IMR-90 (cell line): Measurements from ENCODE around the gene SP140L. TPM values are rescaled to one million over a fixed set of nuclear protein-coding genes. Genes with fewer than 3 reads are reported as not detected.
"Not testable (repeated sequence)": the region's sequence is repeated elsewhere in the genome, so short reads cannot be mapped to it uniquely, and the experiment has no call there.

ENCODE experiments used
- ATAC-seq: fragments of 200-7000 bp; cut with Tn5 transposase; 2 replicates; pipeline ENCODE4 v1.9.1; 2020; ENCODE audit warnings: low read depth, mild to moderate bottlenecking, moderate library complexity
- BruUV-seq: library from RNA; stranded (reverse); fragments of 400-500 nt; replicated peaks from 2 replicates; lab custom pipeline; 2021; lab: Mats Ljungman, UMichigan
- CTCF ChIA-PET: fragments of 300-600 bp; formaldehyde crosslinking; extraction: SDS; loops from one replicate; lab custom pipeline; 2021; ENCODE audit warnings: antibody characterized with exemption; lab: Yijun Ruan, JAX
- POLR2A ChIA-PET: fragments of 300-600 bp; sonication (Branson Sonifier 250); formaldehyde crosslinking; loops from one replicate; lab custom pipeline; 2022; ENCODE audit warnings: antibody characterized with exemption; ENCODE audit not compliant: unreplicated experiment; lab: Charles Lee
- DNase-seq: peaks from one replicate; pipeline ENCODE4 v3.0.0; 2013
- H2AFZ ChIP-seq: replicated peaks from 2 replicates; pipeline ENCODE3; 2013; ENCODE audit warnings: low read length, mild to moderate bottlenecking; ENCODE audit not compliant: poor library complexity
- H2AK5ac ChIP-seq: 2 replicates; pipeline ENCODE4 v1.6.1; 2013; ENCODE audit warnings: low read depth, low read length, inconsistent platforms
- H2AK9ac ChIP-seq: replicated peaks from 2 replicates; pipeline ENCODE3; 2013; ENCODE audit warnings: mild to moderate bottlenecking, low read depth, low read length, moderate library complexity; ENCODE audit not compliant: poor library complexity
- H2BK120ac ChIP-seq: 2 replicates; pipeline ENCODE4 v1.6.1; 2013; ENCODE audit warnings: low read depth, low read length, inconsistent platforms
- H2BK15ac ChIP-seq: 3 replicates; pipeline ENCODE4 v1.6.1; 2013; ENCODE audit warnings: low read depth, low read length, inconsistent platforms
- H2BK20ac ChIP-seq: 2 replicates; pipeline ENCODE4 v1.6.1; 2013; ENCODE audit warnings: low read depth, mild to moderate bottlenecking, inconsistent platforms, low read length, moderate library complexity
- H2BK5ac ChIP-seq: 2 replicates; pipeline ENCODE4 v1.6.1; 2013; ENCODE audit warnings: mild to moderate bottlenecking, low read depth, low read length, inconsistent platforms; ENCODE audit not compliant: poor library complexity, severe bottlenecking
- H3K14ac ChIP-seq: replicated peaks from 2 replicates; pipeline ENCODE4 v1.6.1; 2013; ENCODE audit warnings: low read depth, low read length, inconsistent platforms
- H3K18ac ChIP-seq: 2 replicates; pipeline ENCODE4 v1.6.1; 2013; ENCODE audit warnings: low read depth, low read length, control low read depth
- H3K23ac ChIP-seq: 2 replicates; pipeline ENCODE4 v1.6.1; 2013; ENCODE audit warnings: low read depth, low read length, inconsistent platforms
- H3K27ac ChIP-seq: 2 replicates; pipeline ENCODE4 v1.5.1; 2013; ENCODE audit warnings: mild to moderate bottlenecking, control low read depth, low read length; ENCODE audit not compliant: insufficient read depth
- H3K27me3 ChIP-seq: 2 replicates; pipeline ENCODE4 v1.6.1; 2013; ENCODE audit warnings: low read length; ENCODE audit not compliant: control insufficient read depth, insufficient read depth
- H3K36me3 ChIP-seq: 2 replicates; pipeline ENCODE4 v1.6.1; 2013; ENCODE audit warnings: low read length, mixed read lengths; ENCODE audit not compliant: control insufficient read depth, insufficient read depth
- H3K4ac ChIP-seq: 2 replicates; pipeline ENCODE4 v1.6.1; 2013; ENCODE audit warnings: low read depth, low read length, inconsistent platforms
- H3K4me1 ChIP-seq: 2 replicates; pipeline ENCODE4 v1.6.1; 2013; ENCODE audit warnings: low read length, mixed read lengths; ENCODE audit not compliant: control insufficient read depth, insufficient read depth
- H3K4me2 ChIP-seq: 2 replicates; pipeline ENCODE4 v1.6.1; 2013; ENCODE audit warnings: low read depth, mild to moderate bottlenecking, control low read depth, low read length, moderate library complexity
- H3K4me3 ChIP-seq: 2 replicates; pipeline ENCODE4 v1.5.1; 2013; ENCODE audit warnings: low read depth, mild to moderate bottlenecking, control low read depth, low read length, moderate library complexity; ENCODE audit not compliant: insufficient read depth
- H3K56ac ChIP-seq: 2 replicates; pipeline ENCODE4 v1.6.1; 2013; ENCODE audit warnings: low read length, inconsistent platforms; ENCODE audit not compliant: insufficient read depth; ENCODE audit errors: extremely low read depth
- H3K79me1 ChIP-seq, 2 experiments: 2 replicates each; pipeline ENCODE4 v1.6.1; 2013; ENCODE audit warnings: low read length in 2 of 2, inconsistent platforms in 1 of 2, low read depth in 1 of 2
- H3K9ac ChIP-seq: 2 replicates; pipeline ENCODE4 v1.6.1; 2013; ENCODE audit warnings: low read depth, low read length, control low read depth
- H3K9me1 ChIP-seq: 2 replicates; pipeline ENCODE4 v1.6.1; 2013; ENCODE audit warnings: low read length, inconsistent platforms; ENCODE audit not compliant: insufficient read depth
- H3K9me3 ChIP-seq: 2 replicates; pipeline ENCODE4 v1.6.1; 2013; ENCODE audit warnings: low read length; ENCODE audit not compliant: control insufficient read depth, insufficient read depth
- H4K20me1 ChIP-seq: 2 replicates; pipeline ENCODE4 v1.6.1; 2013; ENCODE audit warnings: low read length, inconsistent platforms; ENCODE audit not compliant: insufficient read depth
- H4K5ac ChIP-seq: 2 replicates; pipeline ENCODE4 v1.6.1; 2013; ENCODE audit warnings: mild to moderate bottlenecking, low read depth, low read length, control low read depth
- H4K8ac ChIP-seq, 2 experiments: 2 replicates each; pipeline ENCODE4 v1.6.1; 2013; ENCODE audit warnings: low read depth in 2 of 2, low read length in 2 of 2, control low read depth in 1 of 2, inconsistent platforms in 1 of 2
- H4K91ac ChIP-seq: 2 replicates; pipeline ENCODE4 v1.6.1; 2013; ENCODE audit warnings: low read depth, low read length, inconsistent platforms; ENCODE audit not compliant: insufficient read depth
- MXI1 ChIP-seq: IDR thresholded peaks from 2 replicates; pipeline ENCODE4 v1.6.1; 2012; ENCODE audit warnings: low read depth, mild to moderate bottlenecking, low read length, moderate library complexity, borderline replicate concordance
- WGBS, 2 experiments: methylation state at CpG; one replicate each; pipeline versions ENCODE4 v1.1.5 to v1.1.7; 2013; ENCODE audit warnings: missing lambda C conversion rate in 2 of 2; ENCODE audit not compliant: insufficient read length in 1 of 2; ENCODE audit errors: extremely low coverage in 2 of 2; 5-methylcytosine and 5-hydroxymethylcytosine counted together
- dilution Hi-C: fragments of 300-500 bp; cut with HindIII; formaldehyde crosslinking; loops from one replicate; pipeline ENCODE4 v1.14.3; 2018; ENCODE audit warnings: low sequenced_read_pairs; ENCODE audit not compliant: unreplicated experiment
- in situ Hi-C: fragments of 300-500 bp; cut with MboI; formaldehyde crosslinking; loops from 3 replicates; pipeline ENCODE4 v1.14.3; 2019; ENCODE audit warnings: low sequenced_read_pairs, inconsistent platforms, mixed read lengths
- intact Hi-C: fragments of 100-400 bp; cut with micrococcal nuclease; formaldehyde crosslinking; loops from 2 replicates; pipeline ENCODE4 v1.10.0; 2022
- polyA plus RNA-seq, 3 experiments: library from polyadenylated mRNA; depleted of rRNA; stranded (reverse); fragments of >200 nt; gene quantifications; 2 replicates each; pipeline ENCODE4 v1.2.3, GENCODE V29; 2012; ENCODE audit warnings: low replicate concordance in 1 of 3
- total RNA-seq: library from RNA; depleted of rRNA; stranded (reverse); fragments of >200 nt; gene quantifications from 2 replicates; pipeline ENCODE4 v1.2.3, GENCODE V29; 2012

Gene SP140L
- total and polyA plus RNA-seq, 2 of the 4 experiments (the other 2 are of a cell fraction) = 5.4 to 11.2 TPM

GRCh38 chr2:230335864-230336506 lies 9.0 kb downstream of the SP140L start:
- H3K9me1 ChIP-seq = no peaks in the 10 kb centered on the region
- H2BK120ac ChIP-seq = no peak overlapping the region
- no peak for TF ChIP-seq MXI1
- no peaks in the 10 kb centered on the region for H4K20me1 ChIP-seq
- no peaks in the 10 kb centered on the region for H3K4me1 ChIP-seq
- H3K14ac ChIP-seq = no peak overlapping the region
- no peaks in the 10 kb centered on the region for H3K36me3 ChIP-seq
- no peak overlapping the region for H3K4ac ChIP-seq
- no peak overlapping the region for H3K4me3 ChIP-seq
- no peak overlapping the region for H2BK5ac ChIP-seq
- no peaks in the 10 kb centered on the region for H3K27me3 ChIP-seq
- H3K9me3 ChIP-seq = no peaks in the 10 kb centered on the region
- H2AK5ac ChIP-seq = no peak overlapping the region
- ATAC-seq = no peak
- H3K23ac ChIP-seq = no peak overlapping the region
- dilution Hi-C loops (no loop called here), intact Hi-C loops (no loop called here), in situ Hi-C loops (no loop called here)
- H3K4me2 ChIP-seq = no peak overlapping the region
- H3K9ac ChIP-seq = no peak overlapping the region
- H3K27ac ChIP-seq = no peak overlapping the region
- WGBS, 2 experiments = no CpG with 5 or more reads among the region's 3 CpGs
- peaks cover 9 to 16% of the 10 kb centered on the region in 2 experiments; a peak in 2 of 4 replicates for H3K79me1 ChIP-seq
- no peak overlapping the region for H4K91ac ChIP-seq
- no peak overlapping the region for H3K18ac ChIP-seq
- H2BK20ac ChIP-seq = no peak overlapping the region
- H3K56ac ChIP-seq = no peak overlapping the region
- no peak overlapping the region for H2BK15ac ChIP-seq
- H2AK9ac ChIP-seq = no peak overlapping the region
- H2AFZ ChIP-seq = no peak overlapping the region
- ChIA-PET POLR2A (no interaction called here), CTCF (no interaction called here)
- BruUV-seq = no TSS peak
- H4K8ac ChIP-seq = no peak overlapping the region
- DNase-seq = no peak
- no peak overlapping the region for H4K5ac ChIP-seq

GRCh38 chr2:230341936-230342528 lies 15.0 kb downstream of the SP140L start:
- H3K4me2 ChIP-seq, H3K27me3 ChIP-seq, H3K4me1 ChIP-seq, H3K9me1 ChIP-seq, H3K9me3 ChIP-seq, H3K4me3 ChIP-seq, H2BK120ac ChIP-seq, H3K14ac ChIP-seq, H3K4ac ChIP-seq, ATAC-seq, H2BK5ac ChIP-seq, H3K23ac ChIP-seq, H4K5ac ChIP-seq, H3K9ac ChIP-seq, in situ Hi-C loops, H3K56ac ChIP-seq, H2BK15ac ChIP-seq, BruUV-seq, H4K8ac ChIP-seq, H3K36me3 ChIP-seq, H4K91ac ChIP-seq, H3K18ac ChIP-seq, H2BK20ac ChIP-seq, DNase-seq, H3K27ac ChIP-seq, H2AFZ ChIP-seq, H4K20me1 ChIP-seq, H3K79me1 ChIP-seq, H2AK9ac ChIP-seq, intact Hi-C loops, POLR2A ChIA-PET, H2AK5ac ChIP-seq, dilution Hi-C loops: not testable (repeated sequence)
- 100% methylated on average over 7 of the region's 33 CpGs; no CpG with 5 or more reads in 1 of the 2 experiments for WGBS, 2 experiments
- CTCF ChIA-PET = interaction anchor here (0.7 kb wide), 1 partner anchor 9 kb away, joined by 4 read pairs; no protein-coding TSS in a partner anchor
